HepG2 (cell line): ENCODE results near the gene FAM131C. TPM values are rescaled to one million over a fixed set of nuclear protein-coding genes. Genes with fewer than 3 reads are reported as not detected.

Experiments
- CHD2 ChIP-seq: IDR thresholded peaks from 2 replicates; pipeline ENCODE4 v1.6.1; 2011; ENCODE audit warnings: low read depth, low read length, improper control_type of control experiment
- FOXK2 ChIP-seq: fragments of 450-650 bp; IDR thresholded peaks from 2 replicates; pipeline ENCODE4 v1.6.1; 2016
- GABPB1 ChIP-seq: IDR thresholded peaks from 2 replicates; pipeline ENCODE4 v1.6.1; 2016; ENCODE audit warnings: mild to moderate bottlenecking, missing genetic modification reagents, moderate library complexity, missing compliant biosample characterization
- KLF12 ChIP-seq: sonication (generic); formaldehyde crosslinking; IDR thresholded peaks from 2 replicates; pipeline ENCODE4 v1.4.0; 2020; ENCODE audit warnings: missing genetic modification reagents, borderline replicate concordance
- NR2F6 ChIP-seq, 2 experiments: IDR thresholded peaks; 2 replicates each; pipeline ENCODE4 v1.6.1; 2016; ENCODE audit warnings: antibody characterized with exemption in 1 of 2, mild to moderate bottlenecking in 1 of 2
- PRMT3 ChIP-seq: sonication (generic); formaldehyde crosslinking; IDR thresholded peaks from 2 replicates; pipeline ENCODE4 v1.8.1; 2022; ENCODE audit warnings: low read depth, mild to moderate bottlenecking, moderate library complexity, missing genetic modification reagents, borderline replicate concordance
- TBP ChIP-seq: sonication (generic); formaldehyde crosslinking; IDR thresholded peaks from 2 replicates; pipeline ENCODE4 v1.5.0; 2020; ENCODE audit warnings: missing genetic modification reagents
- TEAD3 ChIP-seq: optimal IDR thresholded peaks from 2 replicates; pipeline ENCODE3; 2016; ENCODE audit warnings: borderline replicate concordance
- THAP7 ChIP-seq: sonication (generic); formaldehyde crosslinking; IDR thresholded peaks from 2 replicates; pipeline ENCODE4 v1.8.1; 2023; ENCODE audit warnings: mild to moderate bottlenecking, missing genetic modification reagents
- ZNF274 ChIP-seq: sonication (generic); formaldehyde crosslinking; IDR thresholded peaks from 2 replicates; pipeline ENCODE4 v1.5.1; 2020; ENCODE audit warnings: mild to moderate bottlenecking, missing genetic modification reagents
- ZNF362 ChIP-seq: sonication (generic); formaldehyde crosslinking; IDR thresholded peaks from 2 replicates; pipeline ENCODE4 v1.4.0; 2020; ENCODE audit warnings: missing genetic modification reagents, mild to moderate bottlenecking, borderline replicate concordance
- ZNF496 ChIP-seq: sonication (generic); formaldehyde crosslinking; IDR thresholded peaks from 2 replicates; pipeline ENCODE4 v1.8.1; 2023; ENCODE audit warnings: mild to moderate bottlenecking, moderate library complexity, missing genetic modification reagents; ENCODE audit not compliant: insufficient replicate concordance
- ZNF562 ChIP-seq: sonication (generic); formaldehyde crosslinking; IDR thresholded peaks from 2 replicates; pipeline ENCODE4 v1.8.0; 2022; ENCODE audit warnings: missing genetic modification reagents, borderline replicate concordance
- ZNF747 ChIP-seq: sonication (generic); formaldehyde crosslinking; IDR thresholded peaks from 2 replicates; pipeline ENCODE4 v1.8.1; 2023; ENCODE audit warnings: missing genetic modification reagents, mild to moderate bottlenecking, borderline replicate concordance
- ZNF768 ChIP-seq: sonication (generic); formaldehyde crosslinking; IDR thresholded peaks from 2 replicates; pipeline ENCODE4 v1.4.0; 2020; ENCODE audit warnings: missing genetic modification reagents
- polyA plus RNA-seq, 8 experiments: library from polyadenylated mRNA; depleted of rRNA in 3 of 8; stranded (reverse) in 7 of 8; unstranded in 1 of 8; fragments of >200 nt; fragmentation: Illumina TruSeq in 4 of 8; extraction: Trizol in 4 of 8; gene quantifications; 2 replicates each; pipeline versions ENCODE4 v1.2.1 to v1.2.3, GENCODE V29; 2011 to 2016; ENCODE audit warnings: low read depth in 4 of 8, missing spikeins in 1 of 8, mixed read lengths in 1 of 8; ENCODE audit not compliant: insufficient read depth in 1 of 8
- total RNA-seq, 5 experiments: library from RNA; depleted of rRNA; stranded (reverse); fragments of >200 nt; fragmentation: Illumina TruSeq; extraction: Trizol; gene quantifications; 2 replicates each; pipeline ENCODE4 v1.2.3, GENCODE V29; 2016; ENCODE audit warnings: low read depth in 1 of 5
- TF ChIP-seq, protein P1 (sequence below): fragments of 450-650 bp; IDR thresholded peaks from 2 replicates; pipeline ENCODE4 v1.6.1; 2017; ENCODE audit warnings: mild to moderate bottlenecking
- TF ChIP-seq, protein P2 (sequence below): sonication (generic); formaldehyde crosslinking; IDR thresholded peaks from 2 replicates; pipeline ENCODE4 v1.8.0; 2022; ENCODE audit warnings: mild to moderate bottlenecking, missing genetic modification reagents; ENCODE audit not compliant: insufficient replicate concordance
- TF ChIP-seq, protein P3 (sequence below): IDR thresholded peaks from 2 replicates; pipeline ENCODE4 v1.6.1; 2016; ENCODE audit warnings: missing compliant biosample characterization, missing genetic modification reagents, borderline replicate concordance
- TF ChIP-seq, protein P4 (sequence below): sonication (generic); formaldehyde crosslinking; IDR thresholded peaks from 2 replicates; pipeline ENCODE4 v1.5.0; 2020; ENCODE audit warnings: mild to moderate bottlenecking, missing genetic modification reagents, moderate library complexity

The FAM131C gene
- total and polyA plus RNA-seq, 2 of the 13 experiments (the other 11 are each of a cell fraction or from before 2014, with no cell fraction given), result 0.07 TPM; not detected in 1

DNA sequence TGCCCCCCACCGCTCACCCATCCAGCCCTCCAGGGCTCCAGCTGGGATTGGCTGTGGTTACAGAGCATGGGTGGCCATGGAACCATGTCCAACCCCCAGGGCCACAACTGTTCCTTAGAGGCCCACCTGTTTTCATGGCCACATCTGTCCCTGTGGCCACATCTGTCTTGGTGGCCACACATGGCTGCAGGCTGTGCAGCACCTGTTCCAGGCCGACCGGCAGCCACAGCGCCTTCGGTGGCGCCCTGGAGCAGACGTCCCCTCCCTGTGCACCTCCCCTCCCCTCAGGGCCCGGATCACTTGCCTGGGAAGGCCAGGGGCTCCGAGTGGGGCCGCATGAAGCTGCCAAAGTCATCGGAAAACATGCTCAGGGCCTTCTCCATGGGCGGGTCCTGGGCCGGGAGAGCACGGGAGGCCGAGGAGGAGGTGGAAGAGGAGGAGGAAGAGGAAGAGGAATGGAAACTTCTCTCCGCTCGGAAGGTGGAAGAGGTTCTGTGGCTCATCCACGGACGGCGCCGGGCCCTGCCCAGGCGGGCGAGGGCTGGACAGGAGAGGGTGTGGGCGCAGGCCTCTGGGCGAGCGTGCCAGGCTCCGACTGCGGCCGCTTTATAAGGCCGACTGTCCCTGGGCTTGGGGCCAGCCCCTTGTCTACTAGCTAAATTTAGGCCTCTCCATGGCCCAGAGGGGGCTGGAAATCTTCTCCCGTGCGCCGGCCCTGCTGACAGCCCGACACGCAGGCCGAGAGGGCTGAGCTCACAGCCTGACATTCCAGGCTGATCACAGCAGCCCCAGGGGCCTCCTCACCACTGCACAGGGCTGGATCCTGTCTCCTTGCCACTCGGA is 55.8 kb downstream of the FAM131C start, which contains the start of gene HSPB7 (continued):
- no peak for TF ChIP-seq ZNF362 (CRISPR knock-in tag)
- no peak for TF ChIP-seq ZNF274 (CRISPR knock-in tag)
- TF ChIP-seq, protein P1, sequence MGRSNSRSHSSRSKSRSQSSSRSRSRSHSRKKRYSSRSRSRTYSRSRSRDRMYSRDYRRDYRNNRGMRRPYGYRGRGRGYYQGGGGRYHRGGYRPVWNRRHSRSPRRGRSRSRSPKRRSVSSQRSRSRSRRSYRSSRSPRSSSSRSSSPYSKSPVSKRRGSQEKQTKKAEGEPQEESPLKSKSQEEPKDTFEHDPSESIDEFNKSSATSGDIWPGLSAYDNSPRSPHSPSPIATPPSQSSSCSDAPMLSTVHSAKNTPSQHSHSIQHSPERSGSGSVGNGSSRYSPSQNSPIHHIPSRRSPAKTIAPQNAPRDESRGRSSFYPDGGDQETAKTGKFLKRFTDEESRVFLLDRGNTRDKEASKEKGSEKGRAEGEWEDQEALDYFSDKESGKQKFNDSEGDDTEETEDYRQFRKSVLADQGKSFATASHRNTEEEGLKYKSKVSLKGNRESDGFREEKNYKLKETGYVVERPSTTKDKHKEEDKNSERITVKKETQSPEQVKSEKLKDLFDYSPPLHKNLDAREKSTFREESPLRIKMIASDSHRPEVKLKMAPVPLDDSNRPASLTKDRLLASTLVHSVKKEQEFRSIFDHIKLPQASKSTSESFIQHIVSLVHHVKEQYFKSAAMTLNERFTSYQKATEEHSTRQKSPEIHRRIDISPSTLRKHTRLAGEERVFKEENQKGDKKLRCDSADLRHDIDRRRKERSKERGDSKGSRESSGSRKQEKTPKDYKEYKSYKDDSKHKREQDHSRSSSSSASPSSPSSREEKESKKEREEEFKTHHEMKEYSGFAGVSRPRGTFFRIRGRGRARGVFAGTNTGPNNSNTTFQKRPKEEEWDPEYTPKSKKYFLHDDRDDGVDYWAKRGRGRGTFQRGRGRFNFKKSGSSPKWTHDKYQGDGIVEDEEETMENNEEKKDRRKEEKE, result no peak
- no peak for TF ChIP-seq THAP7 (CRISPR knock-in tag)
- TF ChIP-seq, protein P2, sequence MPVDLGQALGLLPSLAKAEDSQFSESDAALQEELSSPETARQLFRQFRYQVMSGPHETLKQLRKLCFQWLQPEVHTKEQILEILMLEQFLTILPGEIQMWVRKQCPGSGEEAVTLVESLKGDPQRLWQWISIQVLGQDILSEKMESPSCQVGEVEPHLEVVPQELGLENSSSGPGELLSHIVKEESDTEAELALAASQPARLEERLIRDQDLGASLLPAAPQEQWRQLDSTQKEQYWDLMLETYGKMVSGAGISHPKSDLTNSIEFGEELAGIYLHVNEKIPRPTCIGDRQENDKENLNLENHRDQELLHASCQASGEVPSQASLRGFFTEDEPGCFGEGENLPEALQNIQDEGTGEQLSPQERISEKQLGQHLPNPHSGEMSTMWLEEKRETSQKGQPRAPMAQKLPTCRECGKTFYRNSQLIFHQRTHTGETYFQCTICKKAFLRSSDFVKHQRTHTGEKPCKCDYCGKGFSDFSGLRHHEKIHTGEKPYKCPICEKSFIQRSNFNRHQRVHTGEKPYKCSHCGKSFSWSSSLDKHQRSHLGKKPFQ (CRISPR knock-in tag), result no peak
- TF ChIP-seq, protein P3, sequence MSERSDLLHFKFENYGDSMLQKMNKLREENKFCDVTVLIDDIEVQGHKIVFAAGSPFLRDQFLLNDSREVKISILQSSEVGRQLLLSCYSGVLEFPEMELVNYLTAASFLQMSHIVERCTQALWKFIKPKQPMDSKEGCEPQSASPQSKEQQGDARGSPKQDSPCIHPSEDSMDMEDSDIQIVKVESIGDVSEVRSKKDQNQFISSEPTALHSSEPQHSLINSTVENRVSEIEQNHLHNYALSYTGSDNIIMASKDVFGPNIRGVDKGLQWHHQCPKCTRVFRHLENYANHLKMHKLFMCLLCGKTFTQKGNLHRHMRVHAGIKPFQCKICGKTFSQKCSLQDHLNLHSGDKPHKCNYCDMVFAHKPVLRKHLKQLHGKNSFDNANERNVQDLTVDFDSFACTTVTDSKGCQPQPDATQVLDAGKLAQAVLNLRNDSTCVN (CRISPR knock-in tag), result no peak
- no peak for TF ChIP-seq ZNF747 (CRISPR knock-in tag)
- 0 out of 2 replicates have a peak, but pooled peaks have one; percentile 34 for TF ChIP-seq PRMT3 (CRISPR knock-in tag)
- peak; percentile 25 for TF ChIP-seq TEAD3 (CRISPR knock-in tag)
- TF ChIP-seq, protein P4, sequence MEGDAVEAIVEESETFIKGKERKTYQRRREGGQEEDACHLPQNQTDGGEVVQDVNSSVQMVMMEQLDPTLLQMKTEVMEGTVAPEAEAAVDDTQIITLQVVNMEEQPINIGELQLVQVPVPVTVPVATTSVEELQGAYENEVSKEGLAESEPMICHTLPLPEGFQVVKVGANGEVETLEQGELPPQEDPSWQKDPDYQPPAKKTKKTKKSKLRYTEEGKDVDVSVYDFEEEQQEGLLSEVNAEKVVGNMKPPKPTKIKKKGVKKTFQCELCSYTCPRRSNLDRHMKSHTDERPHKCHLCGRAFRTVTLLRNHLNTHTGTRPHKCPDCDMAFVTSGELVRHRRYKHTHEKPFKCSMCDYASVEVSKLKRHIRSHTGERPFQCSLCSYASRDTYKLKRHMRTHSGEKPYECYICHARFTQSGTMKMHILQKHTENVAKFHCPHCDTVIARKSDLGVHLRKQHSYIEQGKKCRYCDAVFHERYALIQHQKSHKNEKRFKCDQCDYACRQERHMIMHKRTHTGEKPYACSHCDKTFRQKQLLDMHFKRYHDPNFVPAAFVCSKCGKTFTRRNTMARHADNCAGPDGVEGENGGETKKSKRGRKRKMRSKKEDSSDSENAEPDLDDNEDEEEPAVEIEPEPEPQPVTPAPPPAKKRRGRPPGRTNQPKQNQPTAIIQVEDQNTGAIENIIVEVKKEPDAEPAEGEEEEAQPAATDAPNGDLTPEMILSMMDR (CRISPR knock-in tag), result peak; percentile 73
- TF ChIP-seq ZNF496 (CRISPR knock-in tag), result no peak
- no peak for TF ChIP-seq ZNF562 (CRISPR knock-in tag)
- TF ChIP-seq ZNF768, result peak; percentile 55; the same call in 1 of the 2 replicates
- TF ChIP-seq CHD2, result no peak
- TF ChIP-seq NR2F6 (IDR thresholded peaks at IDR 0.05), result no peak
- TF ChIP-seq NR2F6 (CRISPR knock-in tag; IDR thresholded peaks at IDR 0.05), result no peak
- TF ChIP-seq GABPB1, result peak; percentile 48
- no peak for TF ChIP-seq TBP (CRISPR knock-in tag)
- TF ChIP-seq KLF12, result no peak
- TF ChIP-seq FOXK2, result no peak
